OCI-LY3 (cell line): ENCODE measurements around the gene NCKAP5.

Source experiments
- EZH2phosphoT487 ChIP-seq: fragments of 200-600 bp; shearing (Covaris generic); IDR thresholded peaks from 2 replicates; pipeline ENCODE4 v1.6.1; 2018; ENCODE audit warnings: antibody characterized with exemption, mixed run types, low read depth
- TF ChIP-seq, protein P1 (sequence below): fragments of 200-600, 300-600 bp; sonication (generic); IDR thresholded peaks from 2 replicates; pipeline ENCODE4 v1.5.1; 2014; ENCODE audit warnings: antibody characterized with exemption, low read length, low read depth

- TF ChIP-seq, protein P1, sequence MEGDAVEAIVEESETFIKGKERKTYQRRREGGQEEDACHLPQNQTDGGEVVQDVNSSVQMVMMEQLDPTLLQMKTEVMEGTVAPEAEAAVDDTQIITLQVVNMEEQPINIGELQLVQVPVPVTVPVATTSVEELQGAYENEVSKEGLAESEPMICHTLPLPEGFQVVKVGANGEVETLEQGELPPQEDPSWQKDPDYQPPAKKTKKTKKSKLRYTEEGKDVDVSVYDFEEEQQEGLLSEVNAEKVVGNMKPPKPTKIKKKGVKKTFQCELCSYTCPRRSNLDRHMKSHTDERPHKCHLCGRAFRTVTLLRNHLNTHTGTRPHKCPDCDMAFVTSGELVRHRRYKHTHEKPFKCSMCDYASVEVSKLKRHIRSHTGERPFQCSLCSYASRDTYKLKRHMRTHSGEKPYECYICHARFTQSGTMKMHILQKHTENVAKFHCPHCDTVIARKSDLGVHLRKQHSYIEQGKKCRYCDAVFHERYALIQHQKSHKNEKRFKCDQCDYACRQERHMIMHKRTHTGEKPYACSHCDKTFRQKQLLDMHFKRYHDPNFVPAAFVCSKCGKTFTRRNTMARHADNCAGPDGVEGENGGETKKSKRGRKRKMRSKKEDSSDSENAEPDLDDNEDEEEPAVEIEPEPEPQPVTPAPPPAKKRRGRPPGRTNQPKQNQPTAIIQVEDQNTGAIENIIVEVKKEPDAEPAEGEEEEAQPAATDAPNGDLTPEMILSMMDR: no peak
- TF ChIP-seq EZH2phosphoT487: no peak
Measured at GRCh38 chr2:132716954-132717353, 851.3 kb downstream of the NCKAP5 start.
